ENCODE data around the gene FRK.
"Not testable (repeated sequence)": the region's sequence is repeated elsewhere in the genome, so short reads cannot be mapped to it uniquely, and the experiment has no call there.

The FRK gene

DNA sequence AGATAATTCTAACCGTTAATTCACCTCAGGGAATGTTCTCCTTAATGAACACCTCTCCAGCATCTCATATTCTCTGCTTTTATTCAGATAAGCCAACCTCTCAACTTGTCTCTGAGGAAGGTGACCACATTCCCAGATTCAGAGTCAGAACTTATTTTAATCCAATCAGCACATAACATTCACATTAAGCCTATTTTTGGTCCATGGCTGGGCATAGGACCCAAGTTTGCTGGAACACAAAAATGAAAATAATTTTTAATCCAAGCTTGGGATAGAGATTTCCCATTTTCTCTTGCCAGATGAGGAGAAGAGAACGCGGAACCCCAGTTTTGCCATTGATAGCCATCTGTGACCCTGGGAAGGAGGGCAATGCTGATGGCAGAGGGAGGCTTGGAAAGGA, 126.5 kb downstream of the FRK start:
- DNase-seq = no peak

DNA sequence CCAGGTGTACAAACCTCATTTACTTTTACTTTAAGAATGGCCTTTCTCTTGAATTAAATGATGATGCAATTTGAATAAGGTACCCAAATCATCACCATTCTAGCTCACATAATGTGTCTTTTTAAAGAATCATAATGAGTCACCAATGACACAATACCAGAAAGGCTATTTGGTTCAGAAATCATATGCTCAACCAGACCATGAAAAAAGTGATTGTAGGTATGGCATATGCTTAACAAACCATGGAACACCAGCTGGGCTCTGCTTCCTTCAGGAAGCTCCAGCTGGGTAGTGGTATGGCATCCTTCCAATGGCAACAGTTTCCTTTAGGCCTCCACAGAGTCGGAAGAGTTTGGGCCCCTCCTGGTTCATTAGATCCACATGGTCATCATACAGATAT, 128.2 kb downstream of the FRK start:
- no peak for DNase-seq

DNA sequence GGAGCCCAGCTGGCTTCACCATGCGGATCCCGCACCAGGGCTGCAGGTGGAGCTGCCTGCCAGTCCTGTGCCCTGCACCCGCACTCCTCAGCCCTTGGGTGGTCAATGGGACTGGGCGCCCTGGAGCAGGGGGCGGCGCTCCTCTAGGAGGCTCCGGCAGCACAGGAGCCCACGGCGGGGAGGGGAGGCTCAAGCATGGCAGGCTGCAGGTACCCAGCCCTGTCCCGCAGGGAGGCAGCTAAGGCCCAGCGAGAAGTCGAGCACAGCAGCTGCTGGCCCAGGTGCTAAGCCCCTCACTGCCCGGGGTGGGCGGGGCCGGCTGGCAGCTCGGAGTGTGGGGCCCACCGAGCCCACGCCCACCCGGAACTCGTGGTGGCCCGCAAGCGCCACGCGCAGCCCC, 132.7 kb downstream of the FRK start:
- DNase-seq = not testable (repeated sequence)

DNA sequence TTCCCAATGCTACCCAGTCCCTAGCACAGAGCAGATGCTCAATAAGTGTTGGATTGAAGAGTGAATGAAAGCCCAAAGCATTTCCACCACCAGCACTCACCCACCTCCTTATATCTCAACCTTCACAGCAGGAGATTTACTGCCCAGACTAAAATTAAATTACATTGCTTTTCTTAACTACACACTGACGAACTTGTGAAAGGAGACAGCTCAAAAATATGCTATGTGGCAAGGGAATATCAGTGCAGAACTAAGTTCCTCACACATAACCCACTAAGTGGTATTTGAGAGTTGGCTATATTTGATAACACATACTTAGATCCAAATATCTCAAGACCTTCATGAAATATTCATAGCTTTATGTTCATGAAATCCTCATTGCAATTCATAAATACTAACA, 137.7 kb downstream of the FRK start:
- DNase-seq = no peak

DNA sequence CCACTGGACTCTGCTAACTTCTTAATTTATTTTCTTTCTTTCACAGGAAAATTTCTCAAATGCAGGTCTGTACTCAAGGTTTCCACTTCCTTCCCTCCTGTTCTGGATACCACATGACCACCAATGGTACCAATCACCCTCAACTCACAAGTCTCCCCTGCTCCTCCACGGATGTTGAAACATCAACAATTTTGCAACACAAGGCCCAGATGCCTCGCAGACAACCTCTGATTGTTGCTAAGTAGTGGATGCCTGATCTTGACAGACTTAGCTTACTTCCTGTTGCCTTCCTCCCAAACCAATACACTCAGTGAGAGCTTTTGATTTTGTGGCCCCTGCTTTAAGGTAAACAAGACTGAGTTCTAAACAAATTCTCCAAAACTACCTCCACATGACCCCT, 146.6 kb downstream of the FRK start:
- DNase-seq = no peak

DNA sequence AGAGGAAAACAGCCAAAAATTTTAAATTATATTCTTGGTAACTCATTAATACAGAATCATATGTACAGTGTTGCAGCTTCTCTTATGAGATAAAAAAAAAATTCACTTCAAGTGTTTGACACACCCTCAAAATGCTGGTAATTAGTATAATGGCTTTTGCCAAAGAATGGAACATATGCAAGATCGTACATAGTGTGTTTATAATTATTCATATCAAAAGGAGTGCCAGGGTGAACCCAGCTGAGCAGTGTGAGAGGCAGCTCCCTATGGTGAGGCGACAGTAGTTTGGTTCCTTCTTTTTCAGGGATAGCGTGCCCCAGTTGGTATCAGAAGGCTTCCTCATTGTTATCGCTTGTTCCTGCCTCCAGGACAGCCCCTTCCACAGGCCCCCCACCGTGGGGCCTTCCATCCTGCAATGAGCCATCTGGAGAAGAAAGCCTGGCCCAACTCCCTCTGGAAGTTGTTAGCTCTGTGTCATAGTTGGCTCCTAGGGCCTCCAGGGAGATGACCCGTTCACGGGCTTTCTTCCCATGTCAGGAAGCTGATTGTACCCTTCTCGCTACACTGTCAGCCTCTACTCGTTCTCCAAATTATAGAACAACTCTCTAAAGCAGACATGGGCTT, 150.7 kb downstream of the FRK start:
- no peak for DNase-seq

DNA sequence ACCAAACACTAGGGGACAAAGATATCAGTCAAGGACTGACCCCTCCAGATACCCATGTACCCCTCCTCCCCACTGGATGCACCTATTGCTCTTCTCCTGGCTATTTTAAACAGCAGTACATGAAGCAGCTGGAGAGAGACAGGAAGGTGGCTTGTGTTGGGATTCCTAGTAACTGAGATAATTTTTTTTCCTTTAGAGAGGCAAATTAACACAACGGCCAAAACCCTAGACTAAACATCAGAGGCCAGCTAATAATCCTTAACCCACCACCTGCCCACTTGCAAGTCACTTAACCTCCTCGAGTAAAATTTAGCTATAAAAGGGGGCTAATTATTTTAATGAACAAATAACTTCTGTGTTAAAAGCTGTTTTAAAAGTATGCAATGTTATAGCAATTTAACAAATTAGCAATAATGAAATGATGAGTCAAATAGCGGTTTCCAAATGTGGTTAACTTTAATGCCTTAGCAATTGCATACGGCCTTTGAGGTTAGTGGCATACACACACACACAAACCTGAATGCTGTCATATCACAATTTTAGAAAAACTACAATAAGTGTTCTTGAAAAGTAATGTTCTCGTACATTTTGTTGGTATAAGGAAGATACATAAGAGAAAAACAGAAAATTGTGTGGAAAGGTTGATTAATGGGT, 151.7 kb downstream of the FRK start:
- no peak for DNase-seq

DNA sequence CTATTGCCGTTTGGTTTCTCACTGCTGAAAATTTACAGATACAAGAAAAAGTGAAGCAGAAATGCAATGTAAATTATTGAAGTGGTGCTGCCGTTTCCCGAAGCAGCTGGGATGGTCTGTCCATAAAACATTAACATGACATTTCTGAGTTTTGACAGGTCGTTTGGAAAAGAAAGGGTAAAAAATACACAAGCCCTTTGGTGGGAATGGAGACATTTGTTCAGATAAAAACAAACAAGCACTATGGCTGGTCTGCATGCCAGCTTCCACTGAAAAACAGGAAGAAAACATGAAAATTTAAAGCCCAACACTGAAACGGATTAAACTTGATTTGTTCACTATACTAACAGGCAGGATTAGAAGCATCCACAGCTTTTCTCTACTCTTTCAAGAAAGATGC, 155.2 kb downstream of the FRK start:
- no peak for DNase-seq

DNA sequence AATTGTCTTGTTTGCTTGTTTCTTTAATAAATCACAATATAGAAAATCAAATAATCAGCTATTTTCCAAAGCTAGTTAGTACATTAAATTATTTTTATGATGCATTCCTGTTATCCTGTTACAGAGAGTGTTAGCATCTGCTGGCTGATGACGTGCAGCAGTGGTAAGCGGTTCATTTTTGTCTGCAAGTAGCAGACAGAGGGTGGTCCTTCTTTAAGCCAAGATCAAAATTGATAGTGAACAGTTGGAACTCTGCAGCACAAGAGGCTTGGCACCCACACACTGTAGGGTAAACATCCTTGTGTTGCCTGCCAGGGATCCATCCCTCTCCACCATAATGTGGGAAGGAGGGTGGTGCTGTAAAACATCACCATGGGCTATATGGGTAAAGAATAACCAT, 158.3 kb downstream of the FRK start:
- DNase-seq = no peak

DNA sequence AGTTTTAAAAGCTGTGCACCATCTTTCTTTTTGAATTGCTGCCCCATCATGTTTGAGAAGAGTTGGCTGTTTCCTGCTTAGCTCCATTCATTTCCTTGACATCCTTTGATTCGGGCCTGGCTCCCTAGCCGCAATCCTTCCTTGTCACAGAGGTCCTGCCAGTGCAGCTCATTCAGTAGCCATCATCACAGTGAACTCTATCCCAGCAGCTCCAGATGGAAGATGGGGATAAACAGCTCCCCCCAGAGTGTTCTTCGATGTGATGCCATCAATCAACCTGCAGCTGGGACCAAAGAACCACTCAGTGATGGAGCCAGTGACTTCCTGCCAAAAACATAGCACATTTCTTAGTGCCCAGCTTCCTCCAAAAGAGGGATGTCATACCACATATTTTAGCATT, 158.8 kb downstream of the FRK start:
- DNase-seq = no peak

DNA sequence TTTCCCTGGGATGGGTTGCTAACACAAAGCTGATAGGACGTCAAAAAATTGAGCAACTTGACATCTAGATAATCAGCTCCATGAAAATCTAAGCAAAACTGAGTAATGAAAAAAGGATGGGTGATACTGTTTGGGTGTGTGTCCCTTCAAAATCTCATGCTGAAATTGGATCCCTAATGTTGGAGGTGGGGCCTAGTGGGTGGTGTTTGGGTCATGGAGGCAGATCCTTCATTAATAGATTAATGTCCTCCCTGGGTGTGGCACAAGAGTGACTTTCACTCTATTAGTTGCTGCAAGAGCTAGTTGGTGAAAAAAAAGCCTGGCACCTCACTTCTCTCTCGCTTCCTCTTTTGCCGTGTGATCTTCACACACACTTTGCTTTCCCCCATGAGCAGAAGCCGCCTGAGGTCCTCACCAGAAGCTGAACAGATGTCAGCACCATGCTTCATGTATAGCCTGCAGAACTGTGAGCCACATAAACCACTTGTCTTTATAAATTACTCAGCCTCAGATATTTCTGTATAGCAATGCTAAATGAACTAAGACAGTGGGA, 160.9 kb downstream of the FRK start:
- no peak for DNase-seq

DNA sequence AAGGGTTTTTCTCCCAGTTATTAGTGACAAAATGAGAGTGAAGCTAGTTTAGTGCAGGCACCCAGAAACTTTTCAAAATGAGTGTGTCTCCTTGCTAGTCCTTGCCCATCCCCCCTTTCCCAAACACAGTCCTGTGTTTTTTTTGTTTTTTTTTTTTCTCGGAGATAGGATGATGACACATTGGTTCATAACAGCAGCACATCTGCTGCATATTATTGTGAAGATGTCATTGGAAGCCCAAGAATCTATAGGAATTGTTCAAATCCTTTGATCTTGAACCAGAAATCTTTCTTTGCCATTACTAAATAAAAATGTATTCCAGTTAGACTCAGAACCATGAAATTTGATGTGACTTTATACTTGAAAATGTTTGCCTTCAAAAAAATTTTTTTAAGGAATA, 162.4 kb downstream of the FRK start:
- no peak for DNase-seq

DNA sequence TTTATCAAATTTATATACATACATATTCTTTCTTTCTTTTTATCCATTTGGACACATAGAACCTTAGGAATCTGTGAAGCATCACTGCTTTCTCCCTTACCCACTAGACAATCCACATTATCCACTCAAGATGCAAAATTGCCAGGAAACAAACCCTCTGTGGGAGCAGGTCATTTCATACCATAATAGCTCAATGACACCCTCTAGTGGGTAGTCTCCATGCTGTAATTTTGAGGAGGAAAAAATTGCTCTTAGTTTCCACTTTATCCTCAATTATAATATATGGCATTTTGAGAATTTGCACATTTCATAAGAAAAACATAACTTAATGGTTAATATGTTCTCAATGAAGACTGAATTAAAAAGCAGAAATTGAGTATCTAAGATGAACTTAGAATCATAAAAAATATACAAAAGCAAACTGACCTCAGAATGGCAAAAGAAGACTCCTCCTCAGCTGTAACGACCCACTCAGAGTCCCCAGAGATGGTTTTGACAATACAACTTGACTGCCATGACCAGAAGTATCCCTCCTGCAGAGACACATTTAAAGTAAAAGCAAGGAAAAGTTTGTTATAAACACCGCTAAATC, 164.1 kb downstream of the FRK start:
- DNase-seq = no peak

DNA sequence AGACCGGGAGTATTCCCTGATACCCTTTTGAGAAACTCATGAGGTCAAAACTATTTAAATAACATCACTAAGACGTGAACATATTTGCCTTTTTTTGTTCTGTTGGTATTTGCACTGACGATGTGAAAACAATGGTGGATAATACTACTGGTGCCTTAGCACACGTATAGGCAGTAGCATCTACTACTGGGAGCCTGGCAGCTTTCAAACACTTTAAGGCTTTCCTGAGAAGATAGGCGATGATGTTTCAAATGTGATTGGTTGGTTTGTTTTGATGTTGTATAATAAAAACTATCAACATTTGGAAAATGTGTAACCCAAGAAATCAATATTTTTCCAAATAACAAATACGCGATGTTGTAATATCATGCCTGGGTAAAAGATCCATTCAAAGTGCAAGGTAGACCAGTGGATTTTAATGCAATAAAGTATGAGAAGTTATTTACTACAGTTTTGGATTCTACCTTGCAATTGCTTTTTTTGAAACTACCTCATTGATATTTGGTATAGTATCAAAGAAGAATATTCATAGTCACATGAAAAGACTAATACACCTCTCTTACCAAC, 166.2 kb downstream of the FRK start:
- DNase-seq = no peak

DNA sequence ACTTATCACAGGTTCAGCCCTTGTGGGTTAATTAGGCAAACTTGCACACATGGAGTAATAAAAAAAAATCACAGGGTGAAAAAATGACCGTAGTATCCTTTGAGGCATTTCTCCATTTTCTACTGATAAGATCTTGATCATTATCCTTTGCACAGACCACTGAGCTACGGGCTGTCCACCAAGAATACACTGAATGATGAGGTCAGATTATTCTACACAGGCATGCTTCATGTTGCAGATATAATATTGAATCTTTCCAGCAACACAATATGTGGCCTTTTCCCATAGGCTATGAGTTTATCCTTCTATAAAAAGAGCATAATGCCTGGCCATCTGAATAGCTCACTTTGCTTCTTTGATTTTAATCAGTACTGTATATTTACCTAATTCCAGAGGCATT, 168.9 kb downstream of the FRK start:
- no peak for DNase-seq

DNA sequence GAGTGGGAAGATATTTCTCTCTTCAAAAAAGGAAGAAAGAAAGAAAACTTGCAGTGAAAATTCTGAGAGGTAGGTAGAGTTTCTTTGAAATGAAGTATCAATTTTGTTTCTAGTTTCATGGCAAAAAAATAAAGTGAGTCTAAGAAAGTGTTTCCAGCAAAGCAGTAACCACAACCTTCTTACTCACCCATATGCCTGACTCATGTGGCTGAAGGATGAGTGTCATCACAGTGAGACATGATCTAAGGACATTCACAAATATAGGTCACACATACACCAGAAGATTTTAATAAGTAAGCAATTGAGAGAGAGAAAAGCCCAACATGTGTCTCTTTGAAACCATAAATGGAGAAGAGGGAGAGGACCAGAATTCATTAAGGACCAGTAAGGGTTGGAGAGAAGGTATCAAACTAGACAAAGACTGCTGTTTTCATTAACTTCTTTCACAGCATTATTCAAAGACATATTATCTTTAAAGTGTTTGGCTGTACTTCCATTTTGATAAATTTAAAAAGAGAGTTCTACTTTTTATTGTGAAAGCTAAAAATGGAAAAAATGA, 169.5 kb downstream of the FRK start:
- DNase-seq = no peak

DNA sequence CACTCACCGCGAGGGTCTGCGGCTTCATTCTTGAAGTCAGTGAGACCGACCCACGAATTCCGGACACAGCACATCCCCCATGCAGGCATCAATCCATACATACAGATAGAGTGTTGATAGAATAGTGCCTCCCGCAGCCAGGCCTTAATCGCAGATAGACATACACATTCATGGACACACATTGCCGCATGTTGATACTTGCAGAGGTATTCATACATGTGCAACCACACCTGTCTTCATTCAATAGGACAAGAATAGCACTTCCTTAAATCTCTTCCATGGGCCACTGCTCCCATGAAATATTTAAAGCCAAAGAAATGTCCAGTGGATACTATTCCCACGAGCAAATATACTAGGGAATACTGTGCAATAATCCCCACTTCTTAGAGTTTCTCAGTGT, 170.5 kb downstream of the FRK start:
- DNase-seq = no peak

DNA sequence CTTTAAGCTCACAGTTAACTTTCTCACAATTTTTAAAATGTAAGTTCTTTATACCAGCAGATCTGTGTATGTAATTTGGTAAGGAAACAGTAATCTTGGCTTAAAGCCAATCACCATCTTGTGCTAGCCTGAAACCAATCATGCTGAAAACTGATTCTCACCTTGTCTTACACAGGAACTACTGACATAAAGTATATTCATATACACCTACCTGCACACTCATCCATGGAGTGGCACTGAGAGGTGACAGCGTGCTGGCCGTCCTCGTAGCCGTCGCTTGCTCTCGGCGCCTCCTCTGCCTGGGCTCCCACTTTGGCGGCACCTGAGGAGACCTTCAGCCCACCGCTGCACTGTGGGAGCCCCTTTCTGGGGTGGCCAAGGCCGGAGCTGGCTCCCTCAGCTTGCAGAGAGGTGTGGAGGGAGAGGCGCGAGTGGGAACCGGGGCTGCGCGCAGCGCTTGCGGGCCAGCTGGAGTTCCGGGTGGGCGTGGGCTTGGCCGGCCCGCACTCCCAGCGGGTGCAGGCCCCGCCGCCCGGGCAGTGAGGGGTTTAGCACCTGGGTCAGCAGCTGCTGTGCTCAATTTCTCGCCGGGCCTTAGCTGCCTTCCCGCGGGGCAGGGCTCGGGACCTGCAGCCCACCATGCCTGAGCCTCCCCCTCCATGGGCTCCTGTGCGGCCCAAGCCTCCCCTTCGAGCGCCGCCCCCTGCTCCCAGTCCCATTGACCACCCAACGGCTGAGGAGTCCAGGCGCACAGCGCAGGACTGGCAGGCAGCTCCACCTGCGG, 171.8 kb downstream of the FRK start:
- not testable (repeated sequence) for DNase-seq

DNA sequence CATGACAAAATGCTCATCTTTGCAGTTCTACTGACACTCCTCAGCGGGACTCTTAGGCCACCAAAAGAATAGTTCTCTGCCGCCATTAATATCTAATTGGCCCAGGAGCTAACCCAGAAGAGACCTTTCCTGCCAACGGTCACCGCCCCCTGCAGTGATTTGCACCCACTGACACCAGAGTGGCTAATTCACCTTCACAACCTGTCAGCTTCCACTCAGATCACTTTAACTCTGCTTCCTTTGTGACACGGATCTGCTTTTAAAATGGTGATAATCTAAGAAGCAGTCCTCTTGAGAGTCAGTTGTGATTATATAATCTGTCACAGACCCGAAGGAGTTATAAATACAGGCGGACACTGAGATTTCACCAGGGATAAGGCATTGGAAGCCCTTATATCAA, 172.8 kb downstream of the FRK start:
- no peak for DNase-seq

DNA sequence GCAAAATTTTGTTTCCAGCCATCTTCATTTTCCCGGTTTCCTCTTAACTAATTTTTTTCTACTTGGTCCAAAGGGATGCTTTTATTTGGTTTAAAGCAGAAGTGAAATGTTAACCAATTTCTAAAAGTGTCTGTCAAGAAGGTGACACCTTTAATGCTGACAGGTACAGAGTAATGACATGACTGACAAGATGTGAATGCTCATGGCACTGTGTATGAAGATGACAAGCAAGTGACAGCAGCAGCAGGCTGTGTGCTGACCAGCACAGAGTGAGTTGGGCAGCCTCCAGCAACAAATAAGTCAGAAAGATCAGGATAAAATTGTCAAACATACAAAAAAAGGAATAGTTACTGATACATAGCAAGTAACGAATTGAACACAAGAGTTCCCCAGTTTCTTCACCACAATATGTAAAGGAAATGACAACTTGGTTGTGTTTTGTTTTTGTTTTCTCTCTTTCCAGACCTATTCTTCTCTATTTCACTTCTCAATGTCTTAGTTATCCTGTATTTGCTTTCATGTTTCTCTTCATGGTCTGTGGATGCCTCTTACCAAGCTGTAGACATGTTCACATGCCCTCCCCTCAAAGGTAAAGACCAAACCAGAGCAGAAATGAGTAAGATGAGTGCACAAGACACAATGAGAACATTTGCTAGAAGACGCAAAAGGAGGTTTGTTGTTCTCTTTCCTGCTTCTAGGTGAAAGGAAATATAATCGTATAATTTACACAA, 174.9 kb downstream of the FRK start:
- DNase-seq = no peak

DNA sequence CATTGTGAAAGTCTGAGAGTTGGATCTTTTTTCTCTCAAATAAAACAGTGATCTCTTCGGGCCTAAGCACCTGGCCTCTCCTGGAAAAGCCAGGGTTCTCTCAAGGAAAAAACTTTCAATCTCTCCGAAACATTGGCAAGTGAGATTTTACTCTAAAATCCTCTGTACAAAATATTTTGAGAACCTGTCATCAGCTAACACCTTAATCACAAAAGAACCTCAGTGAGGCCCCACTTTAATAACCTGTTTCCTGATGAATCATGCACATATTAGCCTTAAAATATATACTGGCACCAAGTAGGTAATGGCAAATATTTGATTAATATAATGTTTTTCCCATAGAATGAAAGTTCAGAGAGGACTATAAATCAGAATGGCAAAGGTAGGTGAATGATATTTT, 177.9 kb downstream of the FRK start:
- no peak for DNase-seq

DNA sequence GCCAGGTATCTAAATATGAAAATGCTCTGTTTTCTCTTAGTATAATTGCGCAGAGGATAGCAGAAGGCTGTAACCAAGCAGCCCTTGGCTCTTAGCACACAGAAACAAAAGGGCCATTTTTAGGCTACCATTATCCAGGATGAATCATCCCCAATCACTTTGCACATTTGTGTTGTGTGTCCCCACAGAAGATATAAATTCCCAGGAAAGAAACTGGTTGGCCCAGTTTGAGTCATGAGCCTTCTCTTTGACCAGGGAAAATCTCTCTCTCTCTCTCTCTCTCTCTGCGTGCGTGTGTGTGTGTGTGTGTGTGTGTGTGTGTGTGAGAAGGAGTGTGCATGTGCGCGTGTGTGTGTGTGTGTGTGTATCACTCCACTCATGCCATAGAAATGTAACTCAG, 178.5 kb downstream of the FRK start:
- DNase-seq = no peak

Measured in activated effector memory CD4-positive, alpha-beta T cell treated with anti-CD3 and anti-CD28 coated beads, Interleukin-2, amount 50 U/mL, for 16 hours (primary cell).